HepG2 (cell line): Measurements from ENCODE around the gene TSNAXIP1. TPM values are rescaled to one million over a fixed set of nuclear protein-coding genes. Genes with fewer than 3 reads are reported as not detected.

Experiments
- ATAC-seq: fragments of 200-7000 bp; cut with Tn5 transposase; 3 replicates; pipeline ENCODE4 v1.9.1; 2020; ENCODE audit warnings: mild to moderate bottlenecking, moderate library complexity
- BruUV-seq: library from RNA; stranded (reverse); fragments of 400-500 nt; replicated peaks from 2 replicates; lab custom pipeline; 2021; lab: Mats Ljungman, UMichigan
- CTCF ChIA-PET: fragments of 300-600 bp; formaldehyde crosslinking; extraction: SDS; loops from one replicate; lab custom pipeline; 2021; ENCODE audit warnings: low total read pairs, inconsistent platforms, low intra/inter-chr PET ratio; lab: Yijun Ruan, JAX
- POLR2A ChIA-PET: fragments of 350-600 bp; sonication (Branson Sonifier 250); formaldehyde crosslinking; loops from one replicate; lab custom pipeline; 2020; ENCODE audit warnings: antibody characterized with exemption, inconsistent platforms; lab: Yijun Ruan, JAX
- DNase-seq: peaks from one replicate; pipeline ENCODE4 v3.0.0-alpha.2; 2015; ENCODE audit warnings: low spot score
- FAIRE-seq: peaks from 3 replicates; lab custom pipeline; 2011; peaks lifted over from hg19 to GRCh38; lab: Jason Lieb, UNC
- H2AFZ ChIP-seq: one replicate; pipeline ENCODE4 v1.6.1; 2011; ENCODE audit warnings: low read length, inconsistent platforms
- H3K27ac ChIP-seq: fragments of 300-600 bp; 3 replicates; pipeline ENCODE4 v1.8.0; 2011; ENCODE audit warnings: mixed run types, mild to moderate bottlenecking, mixed read lengths, low read length, inconsistent platforms; ENCODE audit not compliant: insufficient read depth; ENCODE audit errors: extremely low read length
- H3K27me3 ChIP-seq, 2 experiments: fragments of 200-600 bp in 1 of 2; 2 replicates in 1 of 2; 3 replicates in 1 of 2; pipeline versions ENCODE4 v1.6.0 to v1.8.0; 2011; ENCODE audit warnings: low read length in 2 of 2, mild to moderate bottlenecking in 2 of 2, moderate library complexity in 2 of 2, inconsistent platforms in 1 of 2; ENCODE audit not compliant: insufficient read depth in 2 of 2, control insufficient read depth in 1 of 2
- H3K36me3 ChIP-seq, 2 experiments: fragments of 200-600 bp in 1 of 2; replicated peaks in 1 of 2; 2 replicates in 1 of 2; 3 replicates in 1 of 2; pipeline versions ENCODE4 v1.5.1 to v1.8.0; 2011; ENCODE audit warnings: low read length in 2 of 2, inconsistent platforms in 1 of 2; ENCODE audit not compliant: insufficient read depth in 2 of 2, control insufficient read depth in 1 of 2
- H3K4me1 ChIP-seq: 2 replicates; pipeline ENCODE4 v1.5.1; 2012; ENCODE audit warnings: low read length, inconsistent platforms; ENCODE audit not compliant: insufficient read depth
- H3K4me2 ChIP-seq: 2 replicates; pipeline ENCODE4 v1.6.0; 2011; ENCODE audit warnings: low read depth, low read length, inconsistent platforms
- H3K4me3 ChIP-seq, 3 experiments: fragments of 200-600 bp in 1 of 3; sonication (generic), shearing (Covaris generic) in 1 of 3; replicated peaks in 1 of 3; 2 replicates each; pipeline ENCODE4 v1.5.1; 2011 to 2016; ENCODE audit warnings: low read length in 3 of 3, inconsistent platforms in 2 of 3, low read depth in 2 of 3, mild to moderate bottlenecking in 2 of 3, control low read depth in 1 of 3, mixed read lengths in 1 of 3; ENCODE audit not compliant: insufficient read depth in 1 of 3
- H3K79me2 ChIP-seq: one replicate; pipeline ENCODE4 v1.6.1; 2011; ENCODE audit warnings: low read length, inconsistent platforms; ENCODE audit not compliant: insufficient read depth
- H3K9ac ChIP-seq: 2 replicates; pipeline ENCODE4 v1.6.0; 2011; ENCODE audit warnings: mild to moderate bottlenecking, low read depth, low read length, inconsistent platforms; ENCODE audit not compliant: insufficient read depth
- H3K9me3 ChIP-seq: 2 replicates; pipeline ENCODE4 v1.5.1; 2012; ENCODE audit warnings: mild to moderate bottlenecking, low read length
- H4K20me1 ChIP-seq: 2 replicates; pipeline ENCODE4 v1.6.0; 2011; ENCODE audit warnings: inconsistent platforms, mild to moderate bottlenecking, low read length, moderate library complexity; ENCODE audit not compliant: insufficient read depth
- ARID2 ChIP-seq: sonication (generic); formaldehyde crosslinking; IDR thresholded peaks from 2 replicates; pipeline ENCODE4 v1.8.1; 2022; ENCODE audit warnings: mild to moderate bottlenecking, missing genetic modification reagents, borderline replicate concordance
- ATF5 ChIP-seq: sonication (generic); formaldehyde crosslinking; IDR thresholded peaks from 2 replicates; pipeline ENCODE4 v1.4.0; 2020; ENCODE audit warnings: mild to moderate bottlenecking, low read depth, missing genetic modification reagents
- CBX5 ChIP-seq: sonication (generic); formaldehyde crosslinking; IDR thresholded peaks from 2 replicates; pipeline ENCODE4 v1.4.0; 2020; ENCODE audit warnings: missing genetic modification reagents, borderline replicate concordance
- FOXK1 ChIP-seq: sonication (generic); formaldehyde crosslinking; IDR thresholded peaks from 2 replicates; pipeline ENCODE4 v1.4.0; 2020; ENCODE audit warnings: low read depth, missing genetic modification reagents, borderline replicate concordance
- MEIS1 ChIP-seq: sonication (generic); formaldehyde crosslinking; IDR thresholded peaks from 2 replicates; pipeline ENCODE4 v1.9.0; 2021; ENCODE audit warnings: mild to moderate bottlenecking, missing genetic modification reagents, moderate library complexity, borderline replicate concordance
- MYNN ChIP-seq: sonication (generic); formaldehyde crosslinking; IDR thresholded peaks from 2 replicates; pipeline ENCODE4 v1.4.0; 2020; ENCODE audit warnings: mild to moderate bottlenecking, low read depth, missing genetic modification reagents
- PHF21A ChIP-seq: sonication (generic); formaldehyde crosslinking; IDR thresholded peaks from 2 replicates; pipeline ENCODE4 v1.5.0; 2020; ENCODE audit warnings: mild to moderate bottlenecking, missing genetic modification reagents
- RARA ChIP-seq: IDR thresholded peaks from 2 replicates; pipeline ENCODE4 v1.6.1; 2016; ENCODE audit warnings: missing genetic modification reagents, missing compliant biosample characterization
- ZKSCAN8 ChIP-seq: IDR thresholded peaks from 2 replicates; pipeline ENCODE4 v1.6.1; 2016; ENCODE audit warnings: borderline replicate concordance, missing genetic modification reagents, missing compliant biosample characterization
- ZNF121 ChIP-seq: sonication (generic); formaldehyde crosslinking; IDR thresholded peaks from 2 replicates; pipeline ENCODE4 v1.5.0; 2020; ENCODE audit warnings: mild to moderate bottlenecking, missing genetic modification reagents
- ZNF180 ChIP-seq: sonication (generic); formaldehyde crosslinking; IDR thresholded peaks from 2 replicates; pipeline ENCODE4 v1.4.0; 2020; ENCODE audit warnings: low read depth, missing genetic modification reagents, borderline replicate concordance
- ZNF468 ChIP-seq: sonication (generic); formaldehyde crosslinking; IDR thresholded peaks from 2 replicates; pipeline ENCODE4 v1.8.0; 2022; ENCODE audit warnings: mild to moderate bottlenecking, moderate library complexity, missing genetic modification reagents
- ZNF547 ChIP-seq: sonication (generic); formaldehyde crosslinking; IDR thresholded peaks from 2 replicates; pipeline ENCODE4 v1.5.1; 2020; ENCODE audit warnings: mild to moderate bottlenecking, missing genetic modification reagents
- ZNF772 ChIP-seq: sonication (generic); formaldehyde crosslinking; IDR thresholded peaks from 2 replicates; pipeline ENCODE4 v1.5.0; 2020; ENCODE audit warnings: mild to moderate bottlenecking, missing genetic modification reagents
- WGBS: methylation state at CpG from one replicate; pipeline ENCODE4 v1.1.6; 2017; ENCODE audit warnings: low lambda C conversion rate; 5-methylcytosine and 5-hydroxymethylcytosine counted together
- in situ Hi-C: cut with HindIII; loops from 2 replicates; pipeline ENCODE4 v1.10.0; 2017; ENCODE audit warnings: low pct_unique_long_range_greater_than_20kb; ENCODE audit not compliant: extremely low pct_ligation_motif_present
- intact Hi-C: fragments of 100-400 bp; cut with micrococcal nuclease; formaldehyde crosslinking; loops from one replicate; pipeline ENCODE4 v1.10.0; 2022; ENCODE audit not compliant: unreplicated experiment
- polyA plus RNA-seq, 8 experiments: library from polyadenylated mRNA; depleted of rRNA in 3 of 8; stranded (reverse) in 7 of 8; unstranded in 1 of 8; fragments of >200 nt; fragmentation: Illumina TruSeq in 4 of 8; extraction: Trizol in 4 of 8; gene quantifications; 2 replicates each; pipeline versions ENCODE4 v1.2.1 to v1.2.3, GENCODE V29; 2011 to 2016; ENCODE audit warnings: low read depth in 4 of 8, missing spikeins in 1 of 8, mixed read lengths in 1 of 8; ENCODE audit not compliant: insufficient read depth in 1 of 8
- total RNA-seq, 5 experiments: library from RNA; depleted of rRNA; stranded (reverse); fragments of >200 nt; fragmentation: Illumina TruSeq; extraction: Trizol; gene quantifications; 2 replicates each; pipeline ENCODE4 v1.2.3, GENCODE V29; 2016; ENCODE audit warnings: low read depth in 1 of 5
- TF ChIP-seq, protein P1 (sequence below): sonication (generic); formaldehyde crosslinking; IDR thresholded peaks from 2 replicates; pipeline ENCODE4 v1.4.0; 2020; ENCODE audit warnings: missing genetic modification reagents, borderline replicate concordance
- TF ChIP-seq, protein P2 (sequence below): IDR thresholded peaks from 2 replicates; pipeline ENCODE4 v1.6.1; 2016

TSNAXIP1 gene
- total and polyA plus RNA-seq, 2 of the 13 experiments (the other 11 are each of a cell fraction or from before 2014, with no cell fraction given), result 0.37 to 0.86 TPM

- TF ChIP-seq, protein P1, sequence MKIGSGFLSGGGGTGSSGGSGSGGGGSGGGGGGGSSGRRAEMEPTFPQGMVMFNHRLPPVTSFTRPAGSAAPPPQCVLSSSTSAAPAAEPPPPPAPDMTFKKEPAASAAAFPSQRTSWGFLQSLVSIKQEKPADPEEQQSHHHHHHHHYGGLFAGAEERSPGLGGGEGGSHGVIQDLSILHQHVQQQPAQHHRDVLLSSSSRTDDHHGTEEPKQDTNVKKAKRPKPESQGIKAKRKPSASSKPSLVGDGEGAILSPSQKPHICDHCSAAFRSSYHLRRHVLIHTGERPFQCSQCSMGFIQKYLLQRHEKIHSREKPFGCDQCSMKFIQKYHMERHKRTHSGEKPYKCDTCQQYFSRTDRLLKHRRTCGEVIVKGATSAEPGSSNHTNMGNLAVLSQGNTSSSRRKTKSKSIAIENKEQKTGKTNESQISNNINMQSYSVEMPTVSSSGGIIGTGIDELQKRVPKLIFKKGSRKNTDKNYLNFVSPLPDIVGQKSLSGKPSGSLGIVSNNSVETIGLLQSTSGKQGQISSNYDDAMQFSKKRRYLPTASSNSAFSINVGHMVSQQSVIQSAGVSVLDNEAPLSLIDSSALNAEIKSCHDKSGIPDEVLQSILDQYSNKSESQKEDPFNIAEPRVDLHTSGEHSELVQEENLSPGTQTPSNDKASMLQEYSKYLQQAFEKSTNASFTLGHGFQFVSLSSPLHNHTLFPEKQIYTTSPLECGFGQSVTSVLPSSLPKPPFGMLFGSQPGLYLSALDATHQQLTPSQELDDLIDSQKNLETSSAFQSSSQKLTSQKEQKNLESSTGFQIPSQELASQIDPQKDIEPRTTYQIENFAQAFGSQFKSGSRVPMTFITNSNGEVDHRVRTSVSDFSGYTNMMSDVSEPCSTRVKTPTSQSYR (CRISPR knock-in tag), result 0 out of 2 replicates have a peak, but pooled peaks have one; percentile 16
- TF ChIP-seq FOXK1 (CRISPR knock-in tag), result peak; percentile 76; the same call in 1 of the 2 replicates
- peak; percentile 24 for TF ChIP-seq RARA (CRISPR knock-in tag)
- TF ChIP-seq, protein P2, sequence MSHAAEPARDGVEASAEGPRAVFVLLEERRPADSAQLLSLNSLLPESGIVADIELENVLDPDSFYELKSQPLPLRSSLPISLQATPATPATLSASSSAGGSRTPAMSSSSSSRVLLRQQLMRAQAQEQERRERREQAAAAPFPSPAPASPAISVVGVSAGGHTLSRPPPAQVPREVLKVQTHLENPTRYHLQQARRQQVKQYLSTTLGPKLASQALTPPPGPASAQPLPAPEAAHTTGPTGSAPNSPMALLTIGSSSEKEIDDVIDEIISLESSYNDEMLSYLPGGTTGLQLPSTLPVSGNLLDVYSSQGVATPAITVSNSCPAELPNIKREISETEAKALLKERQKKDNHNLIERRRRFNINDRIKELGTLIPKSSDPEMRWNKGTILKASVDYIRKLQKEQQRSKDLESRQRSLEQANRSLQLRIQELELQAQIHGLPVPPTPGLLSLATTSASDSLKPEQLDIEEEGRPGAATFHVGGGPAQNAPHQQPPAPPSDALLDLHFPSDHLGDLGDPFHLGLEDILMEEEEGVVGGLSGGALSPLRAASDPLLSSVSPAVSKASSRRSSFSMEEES (CRISPR knock-in tag), result no peak; the same call in 1 of the 2 replicates
Observed at GRCh38 chr16:67833415-67834241, 26.9 kb downstream of the TSNAXIP1 start (continued).

DNA sequence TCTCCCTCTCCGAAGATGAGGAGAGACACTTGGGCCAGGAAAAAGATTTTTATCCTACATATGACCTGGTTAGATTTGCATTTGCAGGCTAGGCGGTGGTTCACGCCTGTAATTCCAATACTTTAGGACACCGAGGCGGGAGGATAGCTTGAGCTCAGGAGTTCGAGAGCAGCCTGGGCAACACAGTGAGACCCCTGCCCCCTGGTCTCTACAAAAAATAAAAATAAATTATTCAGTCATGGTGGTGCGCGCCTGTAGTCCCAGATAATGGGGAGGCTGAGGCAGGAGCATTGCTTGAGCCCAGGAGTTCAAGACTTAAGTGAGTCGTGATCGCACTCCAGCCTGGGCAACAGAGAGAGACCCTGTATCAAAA lies 27.5 kb downstream of the TSNAXIP1 start:
- ChIA-PET POLR2A (interaction anchor here (0.5 to 4.1 kb wide), 14 partner anchors 9 to 251 kb away, joined by 3 to 47 read pairs (median 7); partner anchors contain the start of genes ACD, CENPT, NFATC3 and NUTF2), CTCF (interaction anchor here (1.3 kb wide), 1 partner anchor 18 kb away, joined by 3 read pairs; no protein-coding TSS in a partner anchor)
- DNase-seq, result no peak
- ATAC-seq, result no peak
- Histone ChIP-seq H3K9me3 (no peaks in the 10 kb centered on the region), H4K20me1 (no peaks in the 10 kb centered on the region), H3K4me1 (peaks cover 37% of the 10 kb centered on the region), H3K27me3 (no peaks in the 10 kb centered on the region; a peak in 1 of 5 replicates), H3K4me2 (peak overlapping the region; percentile 99), H3K36me3 (peaks cover 17 to 29% of the 10 kb centered on the region in 2 experiments), H3K27ac (no peak overlapping the region), H3K4me3 (peak overlapping the region; percentile 75 to 91 (median 75)), H3K9ac (peak overlapping the region; percentile 92; the same call in 1 of the 2 replicates), H2AFZ (peak overlapping the region; percentile 97), H3K79me2 (peaks cover 16% of the 10 kb centered on the region)
- FAIRE-seq, result no peak
- intact Hi-C loops (no loop called here), in situ Hi-C loops (no loop called here)
- 54% methylated on average over 10 of the region's 10 CpGs for WGBS
- no TSS peak for BruUV-seq
- TF ChIP-seq MYNN, result 0 out of 2 replicates have a peak, but pooled peaks have one; percentile 13
- 0 out of 2 replicates have a peak, but pooled peaks have one; percentile 5 for TF ChIP-seq ZKSCAN8 (CRISPR knock-in tag)
- TF ChIP-seq ZNF121 (CRISPR knock-in tag), result peak; percentile 97
- no peak for TF ChIP-seq ZNF468 (CRISPR knock-in tag)
- TF ChIP-seq PHF21A, result no peak
- peak; percentile 14; the same call in 1 of the 2 replicates for TF ChIP-seq ZNF772 (CRISPR knock-in tag)
- TF ChIP-seq CBX5 (CRISPR knock-in tag), result no peak
- TF ChIP-seq MEIS1 (CRISPR knock-in tag), result 0 out of 2 replicates have a peak, but pooled peaks have one; percentile 15
- TF ChIP-seq ARID2, result 0 out of 2 replicates have a peak, but pooled peaks have one; percentile 4
- TF ChIP-seq ZNF180, result 0 out of 2 replicates have a peak, but pooled peaks have one; percentile 34
- 0 out of 2 replicates have a peak, but pooled peaks have one; percentile 1 for TF ChIP-seq ZNF547 (CRISPR knock-in tag)
- TF ChIP-seq ATF5, result no peak
